Skin epidermis (tissue), 12 donors: ENCODE measurements around the gene ZC3HAV1L.
"Not testable (repeated sequence)": the region's sequence is repeated elsewhere in the genome, so short reads cannot be mapped to it uniquely, and the experiment has no call there.

Experiments
- H3K27ac ChIP-seq, 21 experiments: fragments of 200-600 bp; sonication (generic) in 11 of 21; one replicate each; pipeline ENCODE4 v1.5.0; 2020; ENCODE audit warnings: mild to moderate bottlenecking in 3 of 21, inconsistent platforms in 2 of 21, moderate library complexity in 2 of 21
- H3K4me3 ChIP-seq, 7 experiments: fragments of 200-600 bp; sonication (generic) in 2 of 7; one replicate each; pipeline ENCODE4 v1.5.0; 2020; ENCODE audit warnings: inconsistent platforms in 2 of 7, mild to moderate bottlenecking in 2 of 7, moderate library complexity in 1 of 7

The ZC3HAV1L gene, protein sequence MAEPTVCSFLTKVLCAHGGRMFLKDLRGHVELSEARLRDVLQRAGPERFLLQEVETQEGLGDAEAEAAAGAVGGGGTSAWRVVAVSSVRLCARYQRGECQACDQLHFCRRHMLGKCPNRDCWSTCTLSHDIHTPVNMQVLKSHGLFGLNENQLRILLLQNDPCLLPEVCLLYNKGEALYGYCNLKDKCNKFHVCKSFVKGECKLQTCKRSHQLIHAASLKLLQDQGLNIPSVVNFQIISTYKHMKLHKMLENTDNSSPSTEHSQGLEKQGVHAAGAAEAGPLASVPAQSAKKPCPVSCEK

DNA sequence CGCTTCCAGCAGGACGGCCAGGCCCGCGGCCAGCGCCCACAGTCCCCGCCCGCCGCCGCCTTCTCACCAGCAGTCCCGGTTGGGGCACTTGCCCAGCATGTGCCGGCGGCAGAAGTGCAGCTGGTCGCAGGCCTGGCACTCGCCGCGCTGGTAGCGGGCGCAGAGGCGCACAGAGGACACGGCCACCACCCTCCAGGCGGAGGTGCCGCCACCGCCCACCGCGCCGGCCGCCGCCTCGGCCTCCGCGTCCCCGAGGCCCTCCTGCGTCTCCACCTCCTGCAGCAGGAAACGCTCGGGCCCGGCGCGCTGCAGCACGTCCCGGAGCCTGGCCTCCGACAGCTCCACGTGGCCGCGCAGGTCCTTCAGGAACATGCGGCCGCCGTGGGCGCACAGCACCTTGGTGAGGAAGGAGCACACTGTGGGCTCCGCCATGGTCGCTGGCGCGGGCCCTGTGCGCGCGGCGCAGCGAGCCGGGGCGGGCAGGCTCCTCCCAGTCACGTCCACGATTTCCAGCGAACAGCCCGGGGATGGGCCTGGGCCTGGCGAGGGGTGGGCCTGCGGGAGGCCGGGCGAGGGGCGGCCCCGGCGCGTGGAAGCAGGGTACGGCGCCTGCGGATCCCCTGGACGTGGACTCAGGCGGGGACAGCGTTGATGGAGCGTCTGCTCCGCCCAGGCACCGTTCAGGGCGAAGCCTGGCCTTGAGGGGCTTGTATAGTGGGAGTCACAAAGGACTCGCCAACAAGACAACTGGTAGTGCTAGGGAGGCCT is at the start of gene ZC3HAV1L:
Gene ZC3HAV1L (minus strand): TSS at position 457 of the 768 bp plus-strand sequence. CDS start 25 bp downstream, at position 432.
- peak within 1 kb of the TSS; percentile 64 to 91 (median 83) for H3K27ac ChIP-seq
- peak within 1 kb of the TSS; percentile 55 to 91 (median 73) for H3K4me3 ChIP-seq

DNA sequence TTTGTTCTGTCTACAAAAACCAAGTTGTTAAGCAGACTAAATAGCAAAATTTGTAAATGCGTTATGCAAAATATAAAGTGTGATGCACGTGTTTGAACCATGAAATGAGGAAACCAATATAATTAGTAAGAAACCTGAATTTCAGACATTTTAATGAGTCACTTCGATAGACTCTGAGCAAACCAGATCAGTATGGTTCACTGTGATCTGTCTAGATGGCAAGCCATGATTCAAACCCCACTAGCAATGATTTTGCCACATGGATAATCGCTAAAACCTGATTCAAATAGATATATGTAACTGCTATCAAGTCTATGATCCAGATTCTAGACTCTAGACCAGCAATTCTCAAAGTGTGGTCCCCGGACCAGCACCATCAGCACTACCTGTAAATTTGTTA is 48.9 kb upstream of the ZC3HAV1L start:
- H3K27ac ChIP-seq: no peak overlapping the region
- no peak overlapping the region for H3K4me3 ChIP-seq

DNA sequence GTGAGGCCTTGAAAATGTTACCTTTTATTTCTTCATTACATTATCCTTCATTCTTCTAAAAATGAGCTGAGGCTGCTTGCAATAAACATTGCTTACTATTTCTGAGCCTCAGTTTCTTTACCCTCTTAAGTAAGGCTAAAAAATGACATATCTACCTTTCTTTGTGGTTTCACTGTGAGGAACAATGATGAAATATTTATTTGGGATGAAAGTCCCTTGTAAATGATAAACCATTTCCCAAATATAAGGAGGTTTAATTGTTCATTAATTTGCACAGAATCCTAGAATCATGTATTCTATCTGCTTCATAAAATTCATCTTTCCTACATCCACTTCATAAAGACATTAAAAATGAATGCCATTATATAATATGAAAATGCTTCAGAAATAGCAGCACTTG is 45.7 kb upstream of the ZC3HAV1L start:
- no peak overlapping the region for H3K4me3 ChIP-seq
- peak overlapping the region in 1 of 21 experiments; percentile 6 for H3K27ac ChIP-seq

DNA sequence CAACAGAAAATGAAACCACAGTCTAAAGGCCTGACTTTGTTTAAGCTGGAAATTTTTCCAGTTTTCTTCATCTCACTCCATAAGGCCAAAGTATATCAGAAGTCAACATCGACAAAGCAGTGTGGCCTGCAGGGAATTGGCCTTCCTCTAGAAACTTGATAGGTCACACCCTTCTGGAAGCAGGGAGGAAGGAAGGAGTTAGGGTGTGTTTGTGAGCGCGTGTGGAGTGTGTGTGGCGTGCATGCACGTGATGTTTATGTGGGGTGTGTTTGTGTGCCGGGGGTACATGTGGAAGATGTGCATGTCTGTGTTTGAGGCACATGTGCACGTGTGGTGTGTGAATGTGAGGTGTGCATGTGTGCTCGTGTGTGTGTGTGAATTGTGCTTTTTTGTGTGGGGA is 45.1 kb upstream of the ZC3HAV1L start:
- H3K4me3 ChIP-seq: no peak overlapping the region
- peak overlapping the region in 3 of 21 experiments; percentile 6 to 31 (median 31) for H3K27ac ChIP-seq

DNA sequence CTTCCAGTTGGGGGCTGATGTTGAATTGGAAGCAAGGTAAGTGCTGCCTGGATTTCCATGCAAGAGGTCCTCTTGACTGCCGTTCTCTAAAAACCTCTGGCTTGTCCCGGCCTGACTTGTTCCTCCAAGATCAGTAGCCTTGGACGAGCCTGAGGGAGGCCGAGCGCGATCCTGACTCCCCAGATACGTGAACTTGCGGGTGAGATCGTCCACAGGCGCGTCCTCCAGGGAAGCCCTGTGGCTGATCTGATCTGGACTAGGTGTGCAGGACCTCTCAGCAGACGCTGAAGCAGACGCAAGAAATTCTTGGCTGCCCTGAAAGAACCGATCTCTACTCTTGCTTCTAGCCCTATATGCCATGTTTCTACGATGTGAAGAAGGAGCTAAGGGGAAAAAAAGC is 44.0 kb upstream of the ZC3HAV1L start:
- Histone ChIP-seq H3K27ac (peak overlapping the region in 1 of 21 experiments; percentile 16), H3K4me3 (no peak overlapping the region)

DNA sequence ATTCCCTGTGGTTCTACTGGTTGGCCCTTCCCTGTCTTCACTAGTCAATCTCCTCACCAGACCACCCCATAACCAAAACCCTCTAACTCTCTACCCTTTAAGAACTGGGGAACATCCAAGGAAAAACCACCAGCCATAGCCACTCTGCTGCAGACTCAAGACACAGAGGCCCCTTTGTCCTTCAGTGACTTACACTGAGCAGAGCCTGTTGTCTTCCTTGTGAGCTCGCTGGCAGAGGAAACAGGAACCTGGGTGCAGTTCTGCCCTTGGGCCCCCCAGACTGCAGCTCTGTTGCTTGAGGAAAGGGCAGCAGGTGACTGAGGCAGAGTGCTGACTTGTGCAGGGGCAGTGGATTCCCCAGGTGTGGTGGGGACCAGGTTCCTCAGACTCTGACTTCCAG is 43.1 kb upstream of the ZC3HAV1L start:
- Histone ChIP-seq H3K4me3 (no peak overlapping the region), H3K27ac (no peak overlapping the region)

DNA sequence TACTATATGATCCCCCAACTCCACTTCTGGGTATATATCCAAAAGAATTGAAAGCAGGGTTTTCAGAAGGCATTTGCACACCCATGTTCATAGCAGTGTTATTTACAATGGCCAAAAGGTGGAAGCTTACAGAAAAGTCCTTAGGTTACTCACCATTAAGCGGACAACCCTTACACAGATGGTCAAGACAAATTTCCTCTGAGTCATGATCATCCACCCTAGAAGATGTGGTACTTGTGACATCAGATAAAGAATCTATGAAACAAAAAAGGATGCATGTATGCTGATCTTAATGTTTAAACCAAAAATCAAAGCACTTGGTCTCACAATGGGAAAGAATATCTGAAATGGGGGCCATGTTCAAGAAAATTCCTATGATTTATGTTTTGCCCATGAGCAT is 42.6 kb upstream of the ZC3HAV1L start:
- Histone ChIP-seq H3K4me3 (no peak overlapping the region), H3K27ac (no peak overlapping the region)

DNA sequence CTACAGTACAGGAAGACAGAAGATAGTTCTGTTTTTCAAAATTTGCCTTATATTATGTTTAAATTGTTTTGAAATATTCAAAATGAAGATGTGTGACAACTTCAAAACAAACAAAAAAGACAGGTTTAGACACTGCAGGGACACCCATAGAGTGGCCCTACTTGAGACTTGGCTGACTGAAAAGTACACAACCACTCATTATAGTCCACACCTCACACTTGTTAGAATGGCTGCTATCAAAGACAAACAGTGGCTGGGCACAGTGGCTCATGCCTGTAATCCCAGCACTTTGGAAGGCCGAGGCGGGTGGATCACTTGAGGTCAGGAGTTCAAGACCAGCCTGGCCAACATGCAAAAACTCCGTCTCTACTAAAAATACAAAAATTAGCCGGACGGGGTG is 41.9 kb upstream of the ZC3HAV1L start:
- peak overlapping the region in 1 of 21 experiments; percentile 12 for H3K27ac ChIP-seq
- not testable (repeated sequence) for H3K4me3 ChIP-seq

DNA sequence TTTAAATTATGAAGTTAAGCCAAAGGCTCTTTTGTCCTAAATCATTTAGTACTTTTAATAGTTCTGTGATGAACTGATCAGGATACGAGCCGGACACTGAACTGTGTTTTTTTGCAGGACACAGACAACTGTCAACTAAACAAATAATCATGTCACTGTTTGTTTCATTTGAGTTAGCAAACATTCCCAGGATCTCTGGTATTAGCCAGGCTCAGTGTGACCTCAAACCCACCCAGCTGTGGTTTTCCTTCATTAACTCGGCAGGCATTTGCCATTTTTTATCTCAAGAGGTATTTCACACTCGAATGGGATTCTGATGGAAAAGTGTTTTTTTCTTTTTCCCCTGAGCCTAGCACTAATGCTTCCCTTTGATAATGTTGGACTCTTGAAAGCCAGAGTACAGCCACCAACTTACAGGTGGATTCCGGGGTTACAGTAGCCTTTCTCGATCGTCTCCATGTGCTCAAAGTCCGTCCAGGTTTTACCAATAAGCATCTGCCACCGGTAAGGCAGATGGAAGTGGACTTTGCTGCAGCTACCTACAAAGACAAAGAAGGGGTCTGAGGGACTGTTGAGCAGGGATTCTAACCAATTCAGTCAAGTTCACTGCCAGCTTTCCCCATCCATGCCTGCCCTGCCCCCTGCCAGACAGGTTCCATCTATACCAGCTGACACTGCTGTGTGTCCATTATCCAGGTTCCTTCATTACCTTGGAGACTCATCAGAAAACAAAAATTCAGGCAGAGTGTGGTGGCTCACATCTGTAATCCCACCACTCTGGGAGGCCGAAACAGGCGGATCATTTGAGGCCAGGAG is 40.2 kb upstream of the ZC3HAV1L start:
- no peak overlapping the region for H3K27ac ChIP-seq
- H3K4me3 ChIP-seq: no peak overlapping the region

DNA sequence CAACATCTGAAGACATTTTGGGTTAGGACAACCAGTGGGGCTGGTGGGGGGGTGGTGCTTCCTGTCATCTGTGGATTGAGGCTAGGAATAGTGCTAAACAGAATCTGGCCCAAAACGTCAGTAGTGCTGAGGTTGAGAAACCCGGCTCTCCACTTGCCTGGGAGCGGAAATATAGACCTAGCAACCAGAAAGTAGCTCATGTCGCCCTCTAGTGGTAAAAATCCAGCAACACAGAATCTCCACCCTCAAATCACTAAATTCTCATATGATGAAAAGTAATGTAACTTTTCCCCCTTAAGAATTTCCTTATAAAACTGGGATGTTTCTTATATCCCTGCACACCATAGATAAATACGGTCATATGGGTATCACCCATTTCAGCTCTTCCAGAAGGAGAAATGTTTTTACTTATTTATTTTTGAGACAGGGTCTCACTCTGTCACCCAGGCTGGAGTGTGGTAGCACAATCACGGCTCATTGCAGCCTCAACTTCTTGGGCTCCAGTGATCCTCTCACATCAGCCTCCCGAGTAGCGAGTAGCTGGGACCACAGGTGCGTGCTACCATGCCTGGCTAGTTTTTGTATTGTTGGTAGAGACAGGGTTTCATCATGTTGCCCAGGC is 39.3 kb upstream of the ZC3HAV1L start:
- Histone ChIP-seq H3K4me3 (no peak overlapping the region), H3K27ac (peak overlapping the region in 3 of 21 experiments; percentile 16 to 52 (median 26))

DNA sequence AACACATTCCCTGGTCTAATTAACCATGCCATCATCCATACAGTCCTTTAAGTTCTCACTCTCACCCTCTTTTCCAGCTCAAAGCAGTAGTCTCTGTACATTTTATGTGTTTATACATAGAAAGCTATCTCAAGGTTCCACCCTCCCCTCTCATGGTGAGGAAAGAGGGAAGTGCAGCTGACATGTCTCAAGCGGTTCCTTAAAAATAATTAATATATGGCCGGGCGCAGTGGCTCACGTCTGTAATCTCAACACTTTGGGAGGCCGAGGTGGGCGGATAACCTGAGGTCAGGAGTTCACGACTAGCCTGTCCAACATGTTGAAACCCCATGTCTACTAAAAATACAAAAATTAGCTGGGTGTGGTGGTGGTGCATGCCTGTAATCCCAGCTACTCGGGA is 37.0 kb upstream of the ZC3HAV1L start:
- Histone ChIP-seq H3K4me3 (no peak overlapping the region), H3K27ac (no peak overlapping the region)

DNA sequence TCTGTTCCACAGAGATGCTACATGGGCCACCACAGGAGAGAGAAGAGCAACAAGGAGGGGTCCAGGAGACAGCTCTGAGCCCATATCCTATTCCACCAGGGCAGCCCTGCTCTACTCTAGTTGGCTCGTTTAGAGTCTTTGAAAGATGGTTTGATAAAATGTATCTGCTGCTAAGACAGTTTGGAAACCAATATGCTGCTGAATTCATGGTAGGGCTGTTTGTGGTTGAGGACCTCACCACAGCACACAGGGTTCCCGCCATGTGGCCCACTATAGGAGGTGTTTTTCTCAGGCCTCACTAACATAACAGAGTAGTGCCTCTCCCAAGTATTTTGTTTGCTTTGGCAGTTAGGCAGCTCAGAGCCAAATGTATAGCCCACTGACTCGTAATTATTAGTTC is 35.8 kb upstream of the ZC3HAV1L start:
- Histone ChIP-seq H3K27ac (no peak overlapping the region), H3K4me3 (no peak overlapping the region)

DNA sequence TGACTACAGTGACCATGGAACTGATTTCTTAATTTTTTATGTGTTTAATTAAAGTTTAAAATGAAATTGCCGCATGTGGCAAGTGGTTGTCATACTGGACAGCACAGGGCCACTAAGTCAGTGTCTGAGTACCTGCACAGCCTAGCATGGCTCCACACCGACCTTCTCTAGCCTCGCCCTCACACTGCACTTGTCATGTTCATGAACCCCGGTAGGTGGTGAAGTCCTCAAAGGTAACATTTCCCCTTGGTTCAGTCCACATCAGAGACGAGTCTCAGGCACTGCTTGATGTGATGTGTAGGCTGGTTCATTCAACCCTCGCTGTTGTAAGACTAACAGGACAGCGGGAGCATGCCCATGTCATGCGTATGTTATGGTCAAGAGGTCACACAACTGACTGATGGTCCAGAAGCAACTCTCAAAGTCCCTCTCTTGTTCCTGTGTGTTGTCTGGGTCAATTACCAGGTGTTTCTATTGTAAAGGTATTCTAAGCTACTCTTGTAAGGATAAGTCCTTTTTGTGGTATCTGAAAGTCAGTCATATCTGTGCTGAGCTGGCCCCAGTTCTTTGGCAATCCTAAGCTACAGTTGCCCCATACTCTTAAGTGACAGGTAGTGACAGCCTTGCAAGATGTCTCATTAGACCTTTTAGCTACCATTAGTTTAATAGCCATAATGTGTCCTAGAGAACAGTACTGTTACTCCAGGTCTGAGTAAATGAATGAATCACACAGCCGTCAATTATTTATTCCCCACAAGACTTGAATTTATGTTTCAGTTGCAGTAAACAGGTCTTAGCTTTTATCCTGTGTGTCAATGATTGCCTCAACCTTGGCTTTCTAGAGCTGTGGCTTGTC is 32.9 kb upstream of the ZC3HAV1L start:
- H3K27ac ChIP-seq: no peak overlapping the region
- H3K4me3 ChIP-seq: no peak overlapping the region

DNA sequence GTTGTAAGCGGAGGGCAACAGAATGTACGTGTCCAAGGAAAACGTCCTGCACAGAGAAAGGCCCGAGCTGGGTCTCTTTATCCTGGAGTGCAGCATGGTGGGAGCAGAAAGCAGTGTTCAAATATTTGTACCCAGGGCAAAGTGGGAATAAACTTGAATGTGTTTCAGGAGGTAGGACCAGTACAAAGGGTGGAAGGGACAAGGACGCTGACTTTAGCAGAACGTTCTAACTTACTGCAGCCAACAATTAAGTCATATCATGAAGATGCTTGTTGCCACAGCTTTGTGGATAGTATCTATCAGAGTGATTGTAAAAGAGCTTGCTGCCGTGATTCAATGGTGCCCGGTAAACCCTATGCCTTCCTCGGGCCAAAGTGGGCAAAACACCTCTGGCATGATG is 30.5 kb upstream of the ZC3HAV1L start:
- Histone ChIP-seq H3K27ac (no peak overlapping the region), H3K4me3 (no peak overlapping the region)

DNA sequence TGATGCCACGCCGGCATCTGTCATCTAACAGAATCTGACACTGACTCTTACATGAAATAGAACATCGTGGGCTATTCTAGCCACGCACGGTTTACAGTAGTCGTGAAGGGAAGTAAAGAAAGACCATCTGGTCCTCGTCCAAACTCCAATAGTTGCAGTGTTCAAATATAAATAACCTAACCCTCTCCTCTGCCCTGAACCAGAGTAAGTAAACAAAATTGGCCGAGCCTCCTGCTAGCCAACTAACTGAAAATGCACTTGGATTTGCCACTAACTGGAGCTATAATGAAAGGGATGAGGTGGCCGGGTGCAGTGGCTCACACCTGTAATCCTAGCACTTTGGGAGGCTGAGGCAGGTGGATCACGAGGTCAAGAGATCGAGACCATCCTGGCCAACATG is 29.5 kb upstream of the ZC3HAV1L start:
- H3K27ac ChIP-seq: no peak overlapping the region
- no peak overlapping the region for H3K4me3 ChIP-seq

DNA sequence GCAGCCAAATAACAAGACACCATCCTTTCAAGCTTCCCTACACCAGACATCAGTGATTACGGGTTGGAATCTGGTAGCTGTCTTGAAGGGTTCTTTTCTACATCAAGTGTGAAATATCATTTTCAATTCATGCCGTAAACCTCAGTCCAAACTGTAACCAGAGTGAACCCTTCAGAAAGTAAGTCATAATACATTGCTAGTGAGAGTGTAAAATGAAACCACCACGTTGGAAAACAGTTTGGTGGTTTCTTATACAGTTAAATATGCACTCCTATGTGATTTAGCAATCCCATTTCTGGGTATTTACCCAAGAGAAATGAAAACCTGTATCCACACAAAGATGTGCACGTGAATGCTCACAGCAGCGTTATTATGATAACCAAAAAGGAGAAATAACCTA is 25.6 kb upstream of the ZC3HAV1L start:
- H3K27ac ChIP-seq: no peak overlapping the region

DNA sequence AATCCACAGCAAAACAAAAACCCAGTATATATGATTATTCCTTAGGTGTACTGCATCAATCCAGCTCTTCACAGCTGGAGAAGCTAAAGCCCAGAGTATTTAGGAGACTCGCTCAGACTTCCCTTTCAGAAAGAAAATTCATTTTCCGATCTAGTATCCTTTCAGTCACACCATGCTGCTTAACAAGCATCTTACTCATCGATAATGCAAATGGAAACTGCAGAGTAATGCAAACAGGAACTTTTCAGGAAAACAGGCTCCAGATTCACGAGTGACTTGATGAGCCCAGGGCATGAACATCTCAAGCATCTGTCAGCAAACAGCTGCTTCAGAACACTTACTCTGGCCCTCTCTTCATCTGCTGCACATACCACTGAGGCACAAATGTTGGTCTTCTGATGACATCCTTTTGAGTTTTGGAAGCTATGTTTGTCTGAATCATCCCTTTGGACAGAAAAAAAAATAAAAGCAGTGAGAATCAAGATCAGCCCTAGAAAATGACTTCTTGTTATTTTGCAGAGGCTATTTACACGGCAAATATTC is 24.9 kb upstream of the ZC3HAV1L start:
- H3K27ac ChIP-seq: no peak overlapping the region
- H3K4me3 ChIP-seq: no peak overlapping the region

More for the DNA sequence above, 25.6 kb upstream of the ZC3HAV1L start:
- no peak overlapping the region for H3K4me3 ChIP-seq

DNA sequence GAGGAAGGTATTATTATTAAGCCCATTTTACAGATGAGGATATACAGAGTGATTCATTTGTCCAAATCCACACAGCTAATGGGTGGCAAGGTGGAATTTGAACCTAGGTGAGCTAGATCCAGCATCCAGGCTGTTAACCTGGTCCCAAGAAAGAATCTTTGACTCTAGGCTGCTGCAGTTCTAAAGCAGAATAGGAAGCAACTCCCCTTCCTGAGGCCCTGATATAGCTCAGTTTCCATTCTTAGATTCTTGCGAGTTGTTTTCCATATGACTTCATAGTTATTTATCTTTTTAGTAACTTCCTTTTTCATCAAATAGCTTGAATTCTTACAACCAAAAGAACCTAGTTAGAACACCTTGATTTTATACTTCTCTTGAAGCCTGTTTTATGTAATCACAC is 24.1 kb upstream of the ZC3HAV1L start:
- Histone ChIP-seq H3K27ac (no peak overlapping the region), H3K4me3 (no peak overlapping the region)

DNA sequence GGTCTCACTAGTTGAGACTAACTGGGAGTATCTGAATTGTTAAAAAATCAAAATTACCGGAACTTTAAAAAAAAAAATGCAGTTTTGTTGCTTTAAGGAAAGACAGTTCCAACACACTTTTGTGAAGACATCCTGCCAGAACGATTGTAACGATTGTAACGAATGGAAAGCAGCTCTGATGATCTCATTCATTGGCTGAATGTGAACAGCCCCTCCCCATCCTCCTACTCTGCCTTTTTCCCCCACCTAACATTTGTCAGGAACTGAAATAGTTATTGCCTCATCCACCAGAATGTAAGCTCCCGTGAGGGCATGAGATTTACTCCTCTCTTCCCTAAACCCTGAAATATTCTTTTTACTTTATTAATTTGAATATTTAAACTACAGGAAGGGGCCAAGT is 23.1 kb upstream of the ZC3HAV1L start:
- Histone ChIP-seq H3K27ac (no peak overlapping the region), H3K4me3 (no peak overlapping the region)
